Hepatocyte (in vitro differentiated cells): ENCODE data around the gene PTPN14. TPM values are rescaled to one million over a fixed set of nuclear protein-coding genes. Genes with fewer than 3 reads are reported as not detected.
A peak's percentile ranks its signal among the peaks of the same experiment; 100 is the strongest.

Source experiments
- DNase-seq: peaks from one replicate; pipeline ENCODE4 v3.0.0-alpha.2; 2016; ENCODE audit warnings: low spot score
- H2AFZ ChIP-seq: fragments of 200-600 bp; sonication (generic); 2 replicates; pipeline ENCODE4 v1.6.0; 2016; ENCODE audit warnings: antibody characterized with exemption, mild to moderate bottlenecking
- H3K27ac ChIP-seq: fragments of 200-600 bp; sonication (generic); 2 replicates; pipeline ENCODE4 v1.5.1; 2016; ENCODE audit warnings: mild to moderate bottlenecking
- H3K27me3 ChIP-seq: fragments of 200-600 bp; sonication (generic); 2 replicates; pipeline ENCODE4 v1.6.1; 2016
- H3K36me3 ChIP-seq: fragments of 200-600 bp; sonication (generic); replicated peaks from 2 replicates; pipeline ENCODE4 v1.5.1; 2016; ENCODE audit warnings: low read depth; ENCODE audit not compliant: insufficient read depth
- H3K4me1 ChIP-seq: fragments of 200-600 bp; sonication (generic); 2 replicates; pipeline ENCODE4 v1.5.1; 2016; ENCODE audit warnings: mild to moderate bottlenecking, moderate library complexity; ENCODE audit not compliant: insufficient read depth
- H3K4me2 ChIP-seq: fragments of 200-600 bp; sonication (generic); 2 replicates; pipeline ENCODE4 v1.6.0; 2016
- H3K4me3 ChIP-seq: fragments of 200-600 bp; sonication (generic); 2 replicates; pipeline ENCODE4 v1.5.1; 2016; ENCODE audit warnings: mild to moderate bottlenecking
- H3K79me2 ChIP-seq: fragments of 200-600 bp; sonication (generic); 2 replicates; pipeline ENCODE4 v1.6.0; 2017; ENCODE audit warnings: mild to moderate bottlenecking
- H3K9me2 ChIP-seq: fragments of 200-600 bp; sonication (generic); replicated peaks from 2 replicates; pipeline ENCODE4 v1.6.0; 2017; ENCODE audit warnings: mild to moderate bottlenecking; ENCODE audit not compliant: insufficient read depth
- H3K9me3 ChIP-seq: fragments of 200-600 bp; sonication (generic); 2 replicates; pipeline ENCODE4 v1.5.1; 2016; ENCODE audit warnings: low read depth, mild to moderate bottlenecking
- H4K20me1 ChIP-seq: fragments of 200-600 bp; sonication (generic); 2 replicates; pipeline ENCODE4 v1.6.0; 2016; ENCODE audit warnings: mild to moderate bottlenecking; ENCODE audit not compliant: insufficient read depth, poor library complexity, severe bottlenecking
- EZH2 ChIP-seq: fragments of 200-600 bp; sonication (generic); IDR thresholded peaks from 2 replicates; pipeline ENCODE4 v1.6.1; 2016; ENCODE audit warnings: antibody characterized with exemption, mild to moderate bottlenecking, borderline replicate concordance
- EZH2phosphoT487 ChIP-seq: fragments of 200-600 bp; sonication (generic); IDR thresholded peaks from one replicate; pipeline ENCODE4 v1.6.1; 2018; ENCODE audit warnings: antibody characterized with exemption, mild to moderate bottlenecking, low read depth, moderate library complexity; ENCODE audit not compliant: unreplicated experiment, severe bottlenecking
- WGBS: methylation state at CpG from one replicate; pipeline ENCODE4 v1.1.6; 2016; ENCODE audit warnings: low lambda C conversion rate; ENCODE audit errors: missing lambda C conversion rate; 5-methylcytosine and 5-hydroxymethylcytosine counted together
- polyA plus RNA-seq: library from polyadenylated mRNA; unstranded; fragments of >200 nt; fragmentation: Nextera tagmentation; extraction: Ambion mirVana; gene quantifications from 2 replicates; pipeline ENCODE4 v1.2.1, GENCODE V29; 2016
- total RNA-seq: library from RNA; depleted of rRNA; stranded (reverse); fragments of >200 nt; gene quantifications from 2 replicates; pipeline ENCODE4 v1.2.3, GENCODE V29; 2014
- TF ChIP-seq, protein P1 (sequence below): fragments of 200-600 bp; sonication (generic); IDR thresholded peaks from 2 replicates; pipeline ENCODE4 v1.5.1; 2016; ENCODE audit warnings: antibody characterized with exemption, mild to moderate bottlenecking; ENCODE audit not compliant: poor library complexity

The PTPN14 gene
- total and polyA plus RNA-seq, 2 experiments from 2014 or later: 9.5 to 21.7 TPM

GRCh38 chr1:214548271-214548670 lies 3.1 kb downstream of the PTPN14 start:
- 95% methylated on average over 4 of the region's 4 CpGs for WGBS
- Histone ChIP-seq H2AFZ (no peak overlapping the region), H3K4me3 (no peak overlapping the region), H3K36me3 (no peaks in the 10 kb centered on the region), H3K9me2 (no peaks in the 10 kb centered on the region), H3K27me3 (no peaks in the 10 kb centered on the region), H3K79me2 (peaks cover 76% of the 10 kb centered on the region), H3K4me2 (no peak overlapping the region), H3K4me1 (peaks cover 7% of the 10 kb centered on the region), H3K9me3 (no peaks in the 10 kb centered on the region), H3K27ac (no peak overlapping the region), H4K20me1 (peaks cover 13% of the 10 kb centered on the region)
- TF ChIP-seq EZH2 (no peak), EZH2phosphoT487 (no peak)
- TF ChIP-seq, protein P1, sequence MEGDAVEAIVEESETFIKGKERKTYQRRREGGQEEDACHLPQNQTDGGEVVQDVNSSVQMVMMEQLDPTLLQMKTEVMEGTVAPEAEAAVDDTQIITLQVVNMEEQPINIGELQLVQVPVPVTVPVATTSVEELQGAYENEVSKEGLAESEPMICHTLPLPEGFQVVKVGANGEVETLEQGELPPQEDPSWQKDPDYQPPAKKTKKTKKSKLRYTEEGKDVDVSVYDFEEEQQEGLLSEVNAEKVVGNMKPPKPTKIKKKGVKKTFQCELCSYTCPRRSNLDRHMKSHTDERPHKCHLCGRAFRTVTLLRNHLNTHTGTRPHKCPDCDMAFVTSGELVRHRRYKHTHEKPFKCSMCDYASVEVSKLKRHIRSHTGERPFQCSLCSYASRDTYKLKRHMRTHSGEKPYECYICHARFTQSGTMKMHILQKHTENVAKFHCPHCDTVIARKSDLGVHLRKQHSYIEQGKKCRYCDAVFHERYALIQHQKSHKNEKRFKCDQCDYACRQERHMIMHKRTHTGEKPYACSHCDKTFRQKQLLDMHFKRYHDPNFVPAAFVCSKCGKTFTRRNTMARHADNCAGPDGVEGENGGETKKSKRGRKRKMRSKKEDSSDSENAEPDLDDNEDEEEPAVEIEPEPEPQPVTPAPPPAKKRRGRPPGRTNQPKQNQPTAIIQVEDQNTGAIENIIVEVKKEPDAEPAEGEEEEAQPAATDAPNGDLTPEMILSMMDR: no peak
- DNase-seq: no peak

GRCh38 chr1:214547747-214548146 lies 3.7 kb downstream of the PTPN14 start:
- no peak for DNase-seq
- Histone ChIP-seq H3K79me2 (peaks cover 81% of the 10 kb centered on the region), H3K27ac (peak overlapping the region; percentile 26), H3K9me3 (no peaks in the 10 kb centered on the region), H3K27me3 (no peaks in the 10 kb centered on the region), H4K20me1 (peaks cover 18% of the 10 kb centered on the region), H3K9me2 (no peaks in the 10 kb centered on the region), H3K4me2 (peak overlapping the region; percentile 36), H2AFZ (no peak overlapping the region), H3K36me3 (no peaks in the 10 kb centered on the region), H3K4me1 (peaks cover 3% of the 10 kb centered on the region), H3K4me3 (no peak overlapping the region)
- TF ChIP-seq EZH2 (no peak), EZH2phosphoT487 (no peak)
- TF ChIP-seq, protein P1: no peak

- peaks cover 25% of the 10 kb centered on the region for H4K20me1 ChIP-seq
- H3K9me3 ChIP-seq: no peaks in the 10 kb centered on the region
- no peaks in the 10 kb centered on the region for H3K36me3 ChIP-seq
- no peak overlapping the region for H2AFZ ChIP-seq
- peak overlapping the region; percentile 69 for H3K27ac ChIP-seq
- no peaks in the 10 kb centered on the region for H3K27me3 ChIP-seq
- H3K4me3 ChIP-seq: no peak overlapping the region
- H3K9me2 ChIP-seq: no peaks in the 10 kb centered on the region
- TF ChIP-seq EZH2phosphoT487: no peak
- TF ChIP-seq, protein P1: no peak
- TF ChIP-seq EZH2: no peak
- H3K4me1 ChIP-seq: no peaks in the 10 kb centered on the region
- H3K79me2 ChIP-seq: peaks cover 88% of the 10 kb centered on the region
- 66% methylated on average over 6 of the region's 6 CpGs for WGBS
- no peak for DNase-seq
- peak overlapping the region; percentile 36 for H3K4me2 ChIP-seq
These were observed 4.3 kb downstream of the PTPN14 start for GRCh38 chr1:214546886-214547641.
